Measurements from ENCODE around the gene MOV10.

GRCh38 chr1:112717263-112717873, 42.9 kb downstream of the MOV10 start:
- TF ChIP-seq CTCF (IDR thresholded peaks at IDR 0.05; ENCODE audit: borderline replicate concordance, extremely low read depth, low read length, poor library complexity, severe bottlenecking), result no peak
- TF ChIP-seq EZH2 (IDR thresholded peaks at IDR 0.05; ENCODE audit: borderline replicate concordance, low read depth, low read length, severe bottlenecking), result no peak

Data from DND-41 (cell line).